Lower lobe of right lung (tissue), 2 donors: ENCODE data around the gene STXBP1. TPM values are rescaled to one million over a fixed set of nuclear protein-coding genes. Genes with fewer than 3 reads are reported as not detected.

Experiments used
- ATAC-seq, 2 donors: fragments of 200-7000 bp; cut with Tn5 transposase; one replicate each; pipeline ENCODE4 v1.9.1; 2020 to 2022; ENCODE audit warnings: mild to moderate bottlenecking in 2 of 2, moderate library complexity in 2 of 2
- DNase-seq: peaks from one replicate; pipeline ENCODE4 v3.0.0-alpha.2; 2020
- H3K27ac ChIP-seq: fragments of 200-600 bp; one replicate; pipeline ENCODE4 v1.8.0; 2022
- H3K27me3 ChIP-seq: fragments of 200-600 bp; one replicate; pipeline ENCODE4 v1.8.0; 2022; ENCODE audit warnings: low read depth
- H3K36me3 ChIP-seq: fragments of 200-600 bp; one replicate; pipeline ENCODE4 v1.8.0; 2022; ENCODE audit warnings: mild to moderate bottlenecking
- H3K4me1 ChIP-seq: fragments of 200-600 bp; one replicate; pipeline ENCODE4 v1.8.0; 2022
- H3K4me3 ChIP-seq: fragments of 200-600 bp; one replicate; pipeline ENCODE4 v1.8.0; 2022; ENCODE audit warnings: mild to moderate bottlenecking
- H3K9me3 ChIP-seq: fragments of 200-600 bp; one replicate; pipeline ENCODE4 v1.8.0; 2022
- CTCF ChIP-seq: fragments of 200-600 bp; IDR thresholded peaks from one replicate; pipeline ENCODE4 v1.8.0; 2022; ENCODE audit warnings: antibody characterized with exemption, mild to moderate bottlenecking
- intact Hi-C: fragments of 100-400 bp; cut with DNase I; formaldehyde crosslinking; loops from one replicate; pipeline ENCODE4 v1.11.0; 2022
- total RNA-seq: library from RNA; stranded (reverse); fragmentation: NEBNext Ultra II Directional; extraction: Animal tissue kit (Norgen Biotek cat#: 25700); gene quantifications from one replicate; pipeline ENCODE4 v1.2.1, GENCODE V29; 2021
- donor health status: DM: no; HTN: yes; CAD: no; lungs with severe emphysema.

Gene STXBP1
- total RNA-seq, 1 donor from 2014 or later, result 88.6 TPM

- H3K9me3 ChIP-seq, result no peaks in the 10 kb centered on the region
- no peaks in the 10 kb centered on the region for H3K4me1 ChIP-seq
- H3K36me3 ChIP-seq, result peaks cover 5% of the 10 kb centered on the region
- DNase-seq, result peak; percentile 98
- intact Hi-C loops, result no loop called here
- ATAC-seq, result peak; percentile 98 to 99
- H3K27ac ChIP-seq, result peak overlapping the region; percentile 92
- H3K4me3 ChIP-seq, result peak overlapping the region; percentile 47
- H3K27me3 ChIP-seq, result no peaks in the 10 kb centered on the region
- TF ChIP-seq CTCF, result peak; percentile 29
Observed at GRCh38 chr9:127698985-127699670, 87.1 kb downstream of the STXBP1 start.

- Histone ChIP-seq H3K4me1 (no peaks in the 10 kb centered on the region), H3K27ac (peak overlapping the region; percentile 92), H3K27me3 (no peaks in the 10 kb centered on the region), H3K9me3 (no peaks in the 10 kb centered on the region), H3K4me3 (no peak overlapping the region), H3K36me3 (no peaks in the 10 kb centered on the region)
- ATAC-seq, result no peak
- intact Hi-C loops, result no loop called here
- DNase-seq, result no peak
- no peak for TF ChIP-seq CTCF
Observed at GRCh38 chr9:127700140-127700539, 88.1 kb downstream of the STXBP1 start.

DNA sequence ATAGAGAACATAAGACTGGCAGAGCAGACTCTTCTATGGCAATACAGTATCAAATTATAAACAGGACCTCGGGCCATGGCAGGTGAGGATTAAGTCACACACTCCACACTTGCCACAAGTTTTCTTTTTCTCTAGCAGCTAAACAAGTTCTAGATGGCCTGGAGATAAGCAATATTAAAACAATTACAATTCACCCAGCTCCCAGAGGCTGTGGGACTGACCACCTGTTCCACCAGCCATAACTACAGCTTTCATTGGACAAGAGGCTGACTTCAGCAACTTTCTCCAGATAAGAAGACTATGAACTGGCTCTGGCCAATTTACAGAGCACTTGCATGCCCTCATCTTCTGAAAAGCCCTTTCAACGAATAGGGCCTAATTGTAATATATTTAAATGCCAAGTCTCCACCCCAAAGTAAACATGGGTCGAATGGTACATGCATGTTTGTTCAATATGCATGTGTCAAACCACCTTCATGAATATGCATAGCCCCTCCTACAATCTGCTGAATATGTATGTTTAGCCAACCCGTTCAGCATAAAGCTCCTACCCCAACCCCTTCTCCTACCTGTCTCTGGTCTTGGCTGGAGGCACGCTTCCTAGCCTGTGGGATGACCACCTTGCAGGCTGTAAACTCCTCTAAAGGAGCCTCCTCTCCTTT, 88.6 kb downstream of the STXBP1 start:
- intact Hi-C loops, result no loop called here
- ATAC-seq, result no peak
- Histone ChIP-seq H3K36me3 (no peaks in the 10 kb centered on the region), H3K4me3 (no peak overlapping the region), H3K4me1 (no peaks in the 10 kb centered on the region), H3K27me3 (no peaks in the 10 kb centered on the region), H3K9me3 (no peaks in the 10 kb centered on the region), H3K27ac (no peak overlapping the region)
- TF ChIP-seq CTCF, result no peak
- DNase-seq, result no peak

- no peaks in the 10 kb centered on the region for H3K27me3 ChIP-seq
- no peaks in the 10 kb centered on the region for H3K36me3 ChIP-seq
- DNase-seq (no peak), ATAC-seq (no peak)
- TF ChIP-seq CTCF, result no peak
- intact Hi-C loops, result no loop called here
- no peaks in the 10 kb centered on the region for H3K4me1 ChIP-seq
- H3K27ac ChIP-seq, result no peak overlapping the region
- H3K9me3 ChIP-seq, result no peaks in the 10 kb centered on the region
- H3K4me3 ChIP-seq, result no peak overlapping the region
Observed at GRCh38 chr9:127703289-127703946, 91.3 kb downstream of the STXBP1 start.

- intact Hi-C loops, result no loop called here
- Histone ChIP-seq H3K27ac (no peak overlapping the region), H3K36me3 (no peaks in the 10 kb centered on the region), H3K9me3 (no peaks in the 10 kb centered on the region), H3K4me1 (no peaks in the 10 kb centered on the region), H3K27me3 (no peaks in the 10 kb centered on the region), H3K4me3 (no peak overlapping the region)
- TF ChIP-seq CTCF, result no peak
- DNase-seq (no peak), ATAC-seq (peak in 1 of 2 donors; percentile 8)
Observed at GRCh38 chr9:127705577-127706379, 93.7 kb downstream of the STXBP1 start.
